Omental fat pad (tissue), 4 donors: ENCODE measurements around the gene RHOB. TPM values are rescaled to one million over a fixed set of nuclear protein-coding genes. Genes with fewer than 3 reads are reported as not detected.

Source experiments
- ATAC-seq: fragments of 150-250 bp; one replicate; pipeline ENCODE4 v1.9.1; 2016; ENCODE audit warnings: mild to moderate bottlenecking, moderate library complexity; ENCODE audit not compliant: low FRiP score
- DNase-seq: peaks from one replicate; pipeline ENCODE4 v3.0.0-alpha.2; 2019; ENCODE audit warnings: low spot score
- total RNA-seq, 4 donors: library from RNA; depleted of rRNA; stranded (reverse); fragments of >200 nt; gene quantifications; one replicate each; pipeline ENCODE4 v1.1.0, GENCODE V29; 2016
- TF ChIP-seq, protein P1 (sequence below), 3 donors: fragments of 450-650 bp; IDR thresholded peaks; one replicate each; pipeline ENCODE4 v1.5.1; 2016 to 2017; ENCODE audit warnings: antibody characterized with exemption in 3 of 3, mild to moderate bottlenecking in 3 of 3, moderate library complexity in 2 of 3

RHOB gene
- total RNA-seq, 4 donors from 2014 or later = 917 to 1,730 (median 1,246) TPM

DNA sequence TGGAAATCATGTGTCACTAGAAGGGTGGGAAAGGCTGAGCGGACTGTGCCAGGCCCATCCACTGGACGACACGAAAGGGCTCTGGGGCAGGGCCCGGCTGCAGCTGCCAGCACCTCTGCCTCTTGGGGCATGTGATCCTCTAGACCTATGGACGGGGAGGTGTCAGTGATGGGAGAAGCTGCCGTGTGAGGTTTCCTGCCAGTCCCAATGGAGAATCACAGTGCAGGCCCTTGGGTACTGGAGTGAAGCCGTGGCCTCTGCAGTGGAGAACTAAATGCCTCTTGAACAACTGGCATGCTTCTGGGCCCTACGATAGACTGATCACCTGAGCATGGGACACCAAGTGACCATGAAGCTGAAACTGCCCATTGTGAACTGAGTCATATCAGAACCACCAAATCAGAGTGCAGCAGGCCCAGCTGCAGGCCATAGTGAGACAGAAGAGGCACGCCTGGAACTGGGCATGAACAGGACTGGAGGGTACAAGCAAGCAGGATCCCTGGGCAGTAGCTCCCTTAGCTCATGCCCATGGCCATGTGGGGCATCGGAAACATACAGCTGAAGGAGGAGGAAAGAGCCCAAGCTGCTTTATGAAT is 18.8 kb upstream of the RHOB start:
- ATAC-seq (no peak), DNase-seq (no peak)
- TF ChIP-seq, protein P1, sequence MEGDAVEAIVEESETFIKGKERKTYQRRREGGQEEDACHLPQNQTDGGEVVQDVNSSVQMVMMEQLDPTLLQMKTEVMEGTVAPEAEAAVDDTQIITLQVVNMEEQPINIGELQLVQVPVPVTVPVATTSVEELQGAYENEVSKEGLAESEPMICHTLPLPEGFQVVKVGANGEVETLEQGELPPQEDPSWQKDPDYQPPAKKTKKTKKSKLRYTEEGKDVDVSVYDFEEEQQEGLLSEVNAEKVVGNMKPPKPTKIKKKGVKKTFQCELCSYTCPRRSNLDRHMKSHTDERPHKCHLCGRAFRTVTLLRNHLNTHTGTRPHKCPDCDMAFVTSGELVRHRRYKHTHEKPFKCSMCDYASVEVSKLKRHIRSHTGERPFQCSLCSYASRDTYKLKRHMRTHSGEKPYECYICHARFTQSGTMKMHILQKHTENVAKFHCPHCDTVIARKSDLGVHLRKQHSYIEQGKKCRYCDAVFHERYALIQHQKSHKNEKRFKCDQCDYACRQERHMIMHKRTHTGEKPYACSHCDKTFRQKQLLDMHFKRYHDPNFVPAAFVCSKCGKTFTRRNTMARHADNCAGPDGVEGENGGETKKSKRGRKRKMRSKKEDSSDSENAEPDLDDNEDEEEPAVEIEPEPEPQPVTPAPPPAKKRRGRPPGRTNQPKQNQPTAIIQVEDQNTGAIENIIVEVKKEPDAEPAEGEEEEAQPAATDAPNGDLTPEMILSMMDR (IDR thresholded peaks at IDR 0.05) = no peak

DNA sequence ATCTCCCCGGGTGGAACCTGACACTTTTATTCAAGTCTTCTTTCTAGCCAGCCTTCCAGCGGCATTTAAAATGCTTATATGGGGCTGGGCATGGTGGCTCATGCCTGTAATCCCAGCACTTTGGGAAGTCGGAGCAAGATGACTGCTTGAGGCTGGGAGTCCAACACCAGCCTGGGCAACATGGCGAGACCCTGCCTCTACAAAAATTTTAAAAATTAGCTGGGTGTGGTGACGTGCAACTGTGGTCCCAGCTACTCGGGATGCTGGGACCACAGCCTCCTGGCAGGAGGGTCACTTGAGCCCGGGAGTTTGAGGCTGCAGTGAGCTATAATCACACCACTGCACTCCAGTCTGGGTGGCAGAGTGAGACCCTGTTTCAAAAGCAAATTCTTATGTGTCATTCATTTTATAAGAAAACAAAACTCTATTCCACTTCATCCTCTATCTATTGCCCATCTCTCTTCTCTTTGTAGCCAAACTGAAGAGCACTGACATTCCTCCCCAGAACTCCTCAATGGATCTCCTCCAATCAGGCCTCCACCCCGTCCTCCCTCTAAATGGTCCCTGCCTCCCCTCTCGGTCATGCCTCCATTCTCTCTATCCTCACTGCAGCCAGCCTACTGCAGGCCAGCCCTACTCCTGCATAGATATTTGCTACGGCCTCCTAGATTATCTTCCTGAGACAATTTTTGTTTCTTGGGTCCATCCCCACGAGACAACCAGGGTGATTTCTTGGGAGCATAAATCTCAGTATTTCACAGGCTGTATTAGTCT is 18.0 kb upstream of the RHOB start:
- ATAC-seq (no peak), DNase-seq (no peak)
- TF ChIP-seq, protein P1 (IDR thresholded peaks at IDR 0.05) = no peak

DNA sequence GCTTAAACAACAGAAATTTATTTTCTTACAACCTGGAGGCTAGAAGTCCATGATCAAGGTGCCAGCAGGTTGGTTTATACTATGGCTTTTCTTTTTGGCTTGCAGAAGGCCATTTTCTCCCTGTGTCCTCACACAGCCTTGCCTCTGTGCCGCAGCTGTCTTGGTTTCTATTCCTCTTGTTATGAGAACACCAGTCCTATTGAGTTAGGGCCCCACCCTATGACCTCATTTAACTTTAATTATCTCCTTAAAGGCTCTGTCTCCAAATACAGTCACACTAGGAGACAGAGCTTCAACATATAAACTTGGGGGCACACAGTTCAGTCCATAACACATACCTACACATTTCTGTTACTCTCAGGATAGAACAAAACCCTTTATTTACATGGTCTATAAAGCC is 17.3 kb upstream of the RHOB start:
- DNase-seq = no peak
- ATAC-seq = no peak
- TF ChIP-seq, protein P1 (IDR thresholded peaks at IDR 0.05) = no peak

DNA sequence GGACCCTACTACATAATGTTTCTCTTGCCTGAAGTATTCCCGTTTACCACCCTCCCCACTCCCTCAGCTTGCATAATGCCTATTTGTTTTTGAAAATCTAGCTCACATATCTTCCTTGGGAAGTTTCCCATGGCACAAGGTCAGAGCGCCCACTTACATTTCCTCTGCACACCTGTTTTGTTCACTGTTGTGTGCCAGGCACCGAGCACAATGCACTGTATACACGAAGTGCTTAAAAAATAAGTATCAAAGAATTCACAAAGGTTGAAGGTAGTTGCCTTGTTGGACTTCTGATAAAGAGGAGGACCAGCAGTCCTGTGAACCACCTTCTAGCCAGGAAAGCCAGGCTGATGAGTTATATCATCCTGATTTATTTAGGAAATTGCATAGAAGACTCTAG is 16.8 kb upstream of the RHOB start:
- TF ChIP-seq, protein P1 (IDR thresholded peaks at IDR 0.05) = no peak
- DNase-seq (no peak), ATAC-seq (no peak)

GRCh38 chr2:20430461-20431300 is 16.2 kb upstream of the RHOB start:
- DNase-seq (no peak), ATAC-seq (peak; percentile 29)
- TF ChIP-seq, protein P1 (IDR thresholded peaks at IDR 0.05) = no peak

GRCh38 chr2:20431301-20431698 is 15.6 kb upstream of the RHOB start:
- DNase-seq (no peak), ATAC-seq (no peak)
- TF ChIP-seq, protein P1 (IDR thresholded peaks at IDR 0.05) = no peak
